ENCODE measurements around the gene ITPR1. TPM values are rescaled to one million over a fixed set of nuclear protein-coding genes. Genes with fewer than 3 reads are reported as not detected.

ITPR1 gene
- total RNA-seq, 1 experiment from 2014 or later = 8.7 TPM

DNA sequence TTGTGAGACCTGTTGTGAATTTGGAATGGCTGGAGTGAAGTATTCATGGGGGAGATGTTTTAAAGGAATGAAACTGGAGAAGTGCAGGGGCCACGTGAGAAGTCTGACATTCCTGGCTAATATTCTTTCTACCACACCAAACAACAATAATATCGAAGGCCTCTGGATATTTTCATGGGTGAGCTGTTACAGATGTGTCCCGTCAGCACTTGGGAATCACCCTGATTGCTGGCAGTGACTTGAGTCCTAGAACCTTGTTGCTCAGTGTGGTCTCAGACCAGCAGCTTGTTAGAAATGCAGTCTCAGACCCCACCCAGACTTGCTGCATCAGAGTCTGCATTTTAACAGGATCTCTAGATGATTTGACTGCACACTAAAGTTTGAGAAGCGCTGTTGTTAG is 113.8 kb downstream of the ITPR1 start:
- Histone ChIP-seq H3K27ac (ENCODE audit: low read length) (no peak overlapping the region), H3K36me3 (ENCODE audit: control insufficient read depth, insufficient read depth, low read length) (no peaks in the 10 kb centered on the region), H3K4me1 (ENCODE audit: control insufficient read depth, insufficient read depth, low read length) (no peaks in the 10 kb centered on the region), H3K9me3 (ENCODE audit: control insufficient read depth, insufficient read depth, low read depth, low read length) (no peaks in the 10 kb centered on the region), H3K27me3 (ENCODE audit: control insufficient read depth, insufficient read depth, low read length) (no peaks in the 10 kb centered on the region), H3K4me3 (ENCODE audit: low read depth in 2 of 2, low read length in 2 of 2) (no peak overlapping the region)
- no TSS peak for BruUV-seq (replicated peaks)
- ATAC-seq (no peak), DNase-seq (ENCODE audit: low read depth, low spot score) (no peak)
- intact Hi-C loops (cut with micrococcal nuclease; ENCODE audit: unreplicated experiment) = no loop called here
- ChIA-PET POLR2A (no interaction called here), CTCF (no interaction called here)
- in situ Hi-C loops (cut with HindIII; ENCODE audit: low pct_unique_long_range_greater_than_20kb, low sequenced_read_pairs) = no loop called here
- TF ChIP-seq, protein P1, sequence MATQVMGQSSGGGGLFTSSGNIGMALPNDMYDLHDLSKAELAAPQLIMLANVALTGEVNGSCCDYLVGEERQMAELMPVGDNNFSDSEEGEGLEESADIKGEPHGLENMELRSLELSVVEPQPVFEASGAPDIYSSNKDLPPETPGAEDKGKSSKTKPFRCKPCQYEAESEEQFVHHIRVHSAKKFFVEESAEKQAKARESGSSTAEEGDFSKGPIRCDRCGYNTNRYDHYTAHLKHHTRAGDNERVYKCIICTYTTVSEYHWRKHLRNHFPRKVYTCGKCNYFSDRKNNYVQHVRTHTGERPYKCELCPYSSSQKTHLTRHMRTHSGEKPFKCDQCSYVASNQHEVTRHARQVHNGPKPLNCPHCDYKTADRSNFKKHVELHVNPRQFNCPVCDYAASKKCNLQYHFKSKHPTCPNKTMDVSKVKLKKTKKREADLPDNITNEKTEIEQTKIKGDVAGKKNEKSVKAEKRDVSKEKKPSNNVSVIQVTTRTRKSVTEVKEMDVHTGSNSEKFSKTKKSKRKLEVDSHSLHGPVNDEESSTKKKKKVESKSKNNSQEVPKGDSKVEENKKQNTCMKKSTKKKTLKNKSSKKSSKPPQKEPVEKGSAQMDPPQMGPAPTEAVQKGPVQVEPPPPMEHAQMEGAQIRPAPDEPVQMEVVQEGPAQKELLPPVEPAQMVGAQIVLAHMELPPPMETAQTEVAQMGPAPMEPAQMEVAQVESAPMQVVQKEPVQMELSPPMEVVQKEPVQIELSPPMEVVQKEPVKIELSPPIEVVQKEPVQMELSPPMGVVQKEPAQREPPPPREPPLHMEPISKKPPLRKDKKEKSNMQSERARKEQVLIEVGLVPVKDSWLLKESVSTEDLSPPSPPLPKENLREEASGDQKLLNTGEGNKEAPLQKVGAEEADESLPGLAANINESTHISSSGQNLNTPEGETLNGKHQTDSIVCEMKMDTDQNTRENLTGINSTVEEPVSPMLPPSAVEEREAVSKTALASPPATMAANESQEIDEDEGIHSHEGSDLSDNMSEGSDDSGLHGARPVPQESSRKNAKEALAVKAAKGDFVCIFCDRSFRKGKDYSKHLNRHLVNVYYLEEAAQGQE (IDR thresholded peaks at IDR 0.05; ENCODE audit: insufficient read depth in 1 of 2, low read depth in 2 of 2, low read length in 1 of 2) = no peak
- TF ChIP-seq POLR2AphosphoS5 (IDR thresholded peaks at IDR 0.05; ENCODE audit: low read depth, low read length) = no peak
- no peak for TF ChIP-seq SIN3A (IDR thresholded peaks at IDR 0.05; ENCODE audit: borderline replicate concordance, insufficient read depth, low read depth, low read length)
- TF ChIP-seq, protein P2, sequence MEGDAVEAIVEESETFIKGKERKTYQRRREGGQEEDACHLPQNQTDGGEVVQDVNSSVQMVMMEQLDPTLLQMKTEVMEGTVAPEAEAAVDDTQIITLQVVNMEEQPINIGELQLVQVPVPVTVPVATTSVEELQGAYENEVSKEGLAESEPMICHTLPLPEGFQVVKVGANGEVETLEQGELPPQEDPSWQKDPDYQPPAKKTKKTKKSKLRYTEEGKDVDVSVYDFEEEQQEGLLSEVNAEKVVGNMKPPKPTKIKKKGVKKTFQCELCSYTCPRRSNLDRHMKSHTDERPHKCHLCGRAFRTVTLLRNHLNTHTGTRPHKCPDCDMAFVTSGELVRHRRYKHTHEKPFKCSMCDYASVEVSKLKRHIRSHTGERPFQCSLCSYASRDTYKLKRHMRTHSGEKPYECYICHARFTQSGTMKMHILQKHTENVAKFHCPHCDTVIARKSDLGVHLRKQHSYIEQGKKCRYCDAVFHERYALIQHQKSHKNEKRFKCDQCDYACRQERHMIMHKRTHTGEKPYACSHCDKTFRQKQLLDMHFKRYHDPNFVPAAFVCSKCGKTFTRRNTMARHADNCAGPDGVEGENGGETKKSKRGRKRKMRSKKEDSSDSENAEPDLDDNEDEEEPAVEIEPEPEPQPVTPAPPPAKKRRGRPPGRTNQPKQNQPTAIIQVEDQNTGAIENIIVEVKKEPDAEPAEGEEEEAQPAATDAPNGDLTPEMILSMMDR (IDR thresholded peaks at IDR 0.05) = no peak
- no peak for TF ChIP-seq TCF7L2 (IDR thresholded peaks at IDR 0.05; ENCODE audit: low read depth, low read length)

DNA sequence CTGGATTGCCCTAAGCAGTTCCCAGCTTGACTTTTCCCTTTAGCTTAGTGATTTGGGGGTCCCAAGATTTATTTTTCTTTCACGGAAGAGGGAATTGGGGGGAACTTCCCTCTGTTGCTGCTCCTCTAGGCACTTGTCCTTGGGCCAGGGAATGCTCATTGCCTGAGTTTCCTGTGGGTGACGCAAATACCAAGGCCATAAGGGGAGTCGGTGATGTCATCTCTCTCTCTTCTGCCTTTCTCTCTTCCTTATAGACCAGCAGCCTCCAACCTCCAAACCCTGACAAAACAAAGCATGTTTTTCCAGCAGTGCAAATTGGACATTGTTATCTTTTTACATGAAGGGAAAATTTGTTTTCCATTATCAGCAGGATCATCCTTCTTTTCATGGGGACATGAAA is 120.2 kb downstream of the ITPR1 start:
- BruUV-seq (replicated peaks) = no TSS peak
- H3K4me1 ChIP-seq (ENCODE audit: control insufficient read depth, insufficient read depth, low read length) = no peaks in the 10 kb centered on the region
- no peak overlapping the region for H3K4me3 ChIP-seq (ENCODE audit: low read depth in 2 of 2, low read length in 2 of 2)
- no peaks in the 10 kb centered on the region for H3K9me3 ChIP-seq (ENCODE audit: control insufficient read depth, insufficient read depth, low read depth, low read length)
- ChIA-PET POLR2A (no interaction called here), CTCF (no interaction called here)
- no peak for ATAC-seq
- no peaks in the 10 kb centered on the region for H3K27me3 ChIP-seq (ENCODE audit: control insufficient read depth, insufficient read depth, low read length)
- in situ Hi-C loops (cut with HindIII; ENCODE audit: low pct_unique_long_range_greater_than_20kb, low sequenced_read_pairs) = no loop called here
- H3K27ac ChIP-seq (ENCODE audit: low read length) = no peak overlapping the region
- no peak for DNase-seq (ENCODE audit: low read depth, low spot score)
- intact Hi-C loops (cut with micrococcal nuclease; ENCODE audit: unreplicated experiment) = no loop called here
- TF ChIP-seq TCF7L2 (IDR thresholded peaks at IDR 0.05; ENCODE audit: low read depth, low read length) = no peak
- TF ChIP-seq, protein P2 (IDR thresholded peaks at IDR 0.05) = no peak
- no peak for TF ChIP-seq SIN3A (IDR thresholded peaks at IDR 0.05; ENCODE audit: borderline replicate concordance, insufficient read depth, low read depth, low read length)
- TF ChIP-seq POLR2AphosphoS5 (IDR thresholded peaks at IDR 0.05; ENCODE audit: low read depth, low read length) = no peak
- TF ChIP-seq, protein P1 (IDR thresholded peaks at IDR 0.05; ENCODE audit: insufficient read depth in 1 of 2, low read depth in 2 of 2, low read length in 1 of 2) = no peak
- no peaks in the 10 kb centered on the region for H3K36me3 ChIP-seq (ENCODE audit: control insufficient read depth, insufficient read depth, low read length)

Data from Panc1 (cell line).